GM18907 (cell line): Measurements from ENCODE around the gene TBCK.
A peak's percentile ranks its signal among the peaks of the same experiment; 100 is the strongest.

Experiments used
- ATAC-seq: cut with Tn5 transposase; IDR thresholded peaks from one replicate; pipeline ENCODE4 v1.9.1; 2021; ENCODE audit warnings: mild to moderate bottlenecking, moderate library complexity; ENCODE audit not compliant: unreplicated experiment

TBCK gene

GRCh38 chr4:106315968-106316772 is at the start of gene TBCK, which contains the start of gene AIMP1:
TBCK (minus strand) TSS chr4:106316209; CDS start chr4:106308960, 7,249 bp downstream.
AIMP1 (plus strand) TSS chr4:106316550; CDS start chr4:106325010, 8,460 bp downstream.
- peak; percentile 93 for ATAC-seq

GRCh38 chr4:106365613-106366012 is 49.6 kb upstream of the TBCK start:
- no peak for ATAC-seq

GRCh38 chr4:106364282-106364681 is 48.3 kb upstream of the TBCK start:
- no peak for ATAC-seq

GRCh38 chr4:106362086-106362825 is 46.2 kb upstream of the TBCK start:
- ATAC-seq, result no peak

- ATAC-seq, result no peak
Observed at GRCh38 chr4:106358899-106359298, 42.9 kb upstream of the TBCK start.

- no peak for ATAC-seq
Observed at GRCh38 chr4:106355193-106355592, 39.2 kb upstream of the TBCK start.

GRCh38 chr4:106353786-106354185 is 37.8 kb upstream of the TBCK start:
- no peak for ATAC-seq

GRCh38 chr4:106351016-106351415 is 35.0 kb upstream of the TBCK start:
- ATAC-seq, result no peak

- ATAC-seq, result no peak
Observed at GRCh38 chr4:106347167-106347566, 31.2 kb upstream of the TBCK start.

GRCh38 chr4:106344647-106344970 is 28.6 kb upstream of the TBCK start:
- ATAC-seq, result no peak

- ATAC-seq, result peak; percentile 70
Observed at GRCh38 chr4:106343865-106344646, 28.0 kb upstream of the TBCK start.

- ATAC-seq, result no peak
Observed at GRCh38 chr4:106340774-106341173, 24.8 kb upstream of the TBCK start.

GRCh38 chr4:106339431-106339830 is 23.4 kb upstream of the TBCK start:
- ATAC-seq, result no peak

- no peak for ATAC-seq
Observed at GRCh38 chr4:106338671-106339070, 22.7 kb upstream of the TBCK start.

GRCh38 chr4:106337916-106338315 is 21.9 kb upstream of the TBCK start:
- no peak for ATAC-seq

- ATAC-seq, result no peak
Observed at GRCh38 chr4:106336618-106337017, 20.6 kb upstream of the TBCK start.

GRCh38 chr4:106334741-106335470 is 18.9 kb upstream of the TBCK start:
- ATAC-seq, result no peak

- ATAC-seq, result no peak
Observed at GRCh38 chr4:106333186-106333585, 17.2 kb upstream of the TBCK start.

- peak; percentile 94 for ATAC-seq
Observed at GRCh38 chr4:106329041-106329618, 13.1 kb upstream of the TBCK start.

- ATAC-seq, result no peak
Observed at GRCh38 chr4:106325800-106326199, 9.8 kb upstream of the TBCK start.
